Lower leg skin (tissue), 4 donors: ENCODE data around the gene SMNDC1. TPM values are rescaled to one million over a fixed set of nuclear protein-coding genes. Genes with fewer than 3 reads are reported as not detected.

Experiments
- DNase-seq, 2 donors: peaks; one replicate each; pipeline ENCODE4 v3.0.0-alpha.2; 2019; ENCODE audit warnings: low spot score in 2 of 2
- H3K4me3 ChIP-seq: fragments of 200-600 bp; sonication (generic); 2 replicates; pipeline ENCODE4 v1.5.1; 2017; ENCODE audit warnings: mild to moderate bottlenecking, low read depth; ENCODE audit not compliant: poor library complexity, severe bottlenecking
- POLR2A ChIP-seq, 2 donors: fragments of 450-650 bp; IDR thresholded peaks; one replicate each; pipeline ENCODE4 v1.6.1; 2016 to 2017; ENCODE audit warnings: antibody characterized with exemption in 2 of 2, mild to moderate bottlenecking in 1 of 2, moderate library complexity in 1 of 2
- WGBS, 2 donors: methylation state at CpG; one replicate each; pipeline ENCODE4 v1.1.5; 2018; 5-methylcytosine and 5-hydroxymethylcytosine counted together
- intact Hi-C: fragments of 100-400 bp; cut with DNase I; formaldehyde crosslinking; loops from one replicate; pipeline ENCODE4 v1.15.0; 2023; ENCODE audit warnings: low total_unique reads
- total RNA-seq, 4 donors: library from RNA; depleted of rRNA; stranded (reverse); fragments of >200 nt; gene quantifications; one replicate each; pipeline ENCODE4 v1.1.0, GENCODE V29; 2016
- TF ChIP-seq, protein P1 (sequence below), 3 donors: fragments of 450-650 bp; IDR thresholded peaks; one replicate each; pipeline ENCODE4 v1.5.1; 2016; ENCODE audit warnings: antibody characterized with exemption in 3 of 3, mild to moderate bottlenecking in 3 of 3, moderate library complexity in 2 of 3

The SMNDC1 gene
- total RNA-seq, 4 donors from 2014 or later, result 8.0 to 20.5 (median 10.6) TPM

DNA sequence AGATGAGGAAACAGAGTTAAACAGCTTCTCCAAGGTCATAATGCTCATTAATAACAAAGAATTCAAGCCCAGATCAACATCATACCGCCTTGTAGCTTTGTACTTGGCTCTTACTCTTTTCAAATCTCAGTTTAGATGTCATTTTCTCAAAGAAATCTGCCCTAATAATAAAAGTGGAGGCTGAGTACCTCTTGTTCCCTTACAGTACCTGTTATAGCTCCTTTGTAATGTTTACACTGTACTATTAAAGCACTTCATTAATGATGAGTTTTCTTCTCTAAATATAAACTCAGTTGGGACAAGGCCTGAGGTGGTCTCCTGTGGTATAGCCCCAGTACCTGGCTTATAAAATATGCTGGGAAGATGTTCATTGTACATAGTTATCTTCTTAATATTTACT, 7.8 kb downstream of the SMNDC1 start:
- no peak overlapping the region for H3K4me3 ChIP-seq
- TF ChIP-seq, protein P1, sequence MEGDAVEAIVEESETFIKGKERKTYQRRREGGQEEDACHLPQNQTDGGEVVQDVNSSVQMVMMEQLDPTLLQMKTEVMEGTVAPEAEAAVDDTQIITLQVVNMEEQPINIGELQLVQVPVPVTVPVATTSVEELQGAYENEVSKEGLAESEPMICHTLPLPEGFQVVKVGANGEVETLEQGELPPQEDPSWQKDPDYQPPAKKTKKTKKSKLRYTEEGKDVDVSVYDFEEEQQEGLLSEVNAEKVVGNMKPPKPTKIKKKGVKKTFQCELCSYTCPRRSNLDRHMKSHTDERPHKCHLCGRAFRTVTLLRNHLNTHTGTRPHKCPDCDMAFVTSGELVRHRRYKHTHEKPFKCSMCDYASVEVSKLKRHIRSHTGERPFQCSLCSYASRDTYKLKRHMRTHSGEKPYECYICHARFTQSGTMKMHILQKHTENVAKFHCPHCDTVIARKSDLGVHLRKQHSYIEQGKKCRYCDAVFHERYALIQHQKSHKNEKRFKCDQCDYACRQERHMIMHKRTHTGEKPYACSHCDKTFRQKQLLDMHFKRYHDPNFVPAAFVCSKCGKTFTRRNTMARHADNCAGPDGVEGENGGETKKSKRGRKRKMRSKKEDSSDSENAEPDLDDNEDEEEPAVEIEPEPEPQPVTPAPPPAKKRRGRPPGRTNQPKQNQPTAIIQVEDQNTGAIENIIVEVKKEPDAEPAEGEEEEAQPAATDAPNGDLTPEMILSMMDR (IDR thresholded peaks at IDR 0.05), result no peak
- TF ChIP-seq POLR2A (IDR thresholded peaks at IDR 0.05), result no peak
- WGBS, 2 donors, result 89 to 93% methylated on average over 1 of the region's 1 CpG
- DNase-seq, result no peak
- intact Hi-C loops, result no loop called here

GRCh38 chr10:110286841-110287240, 17.9 kb downstream of the SMNDC1 start:
- DNase-seq, result no peak
- intact Hi-C loops, result no loop called here
- 89 to 97% methylated on average over 2 of the region's 2 CpGs for WGBS, 2 donors

GRCh38 chr10:110285501-110285900, 19.2 kb downstream of the SMNDC1 start:
- TF ChIP-seq, protein P1 (IDR thresholded peaks at IDR 0.05), result no peak
- no peak for TF ChIP-seq POLR2A (IDR thresholded peaks at IDR 0.05)
- no peak overlapping the region for H3K4me3 ChIP-seq
- intact Hi-C loops, result no loop called here
- 97 to 100% methylated on average over 2 of the region's 2 CpGs for WGBS, 2 donors
- DNase-seq, result no peak

More at GRCh38 chr10:110286841-110287240, 17.9 kb downstream of the SMNDC1 start:
- no peak for TF ChIP-seq POLR2A (IDR thresholded peaks at IDR 0.05)
- TF ChIP-seq, protein P1 (IDR thresholded peaks at IDR 0.05), result no peak
- no peak overlapping the region for H3K4me3 ChIP-seq

GRCh38 chr10:110284262-110284661, 20.5 kb downstream of the SMNDC1 start:
- intact Hi-C loops, result no loop called here
- TF ChIP-seq, protein P1 (IDR thresholded peaks at IDR 0.05), result no peak
- 92 to 99% methylated on average over 3 of the region's 3 CpGs for WGBS, 2 donors
- no peak for DNase-seq
- H3K4me3 ChIP-seq, result no peak overlapping the region

GRCh38 chr10:110279407-110279986, 25.2 kb downstream of the SMNDC1 start:
- TF ChIP-seq, protein P1 (IDR thresholded peaks at IDR 0.05), result no peak
- TF ChIP-seq POLR2A (IDR thresholded peaks at IDR 0.05), result no peak
- no peak overlapping the region for H3K4me3 ChIP-seq
- intact Hi-C loops, result loop anchor here (5.0 kb wide), 1 partner anchor 142 kb away; no protein-coding TSS in a partner anchor
- peak in 1 of 2 donors; percentile 56 for DNase-seq
- WGBS, 2 donors, result 25 to 30% methylated on average over 6 of the region's 6 CpGs
